Right lobe of liver (tissue), 4 donors: ENCODE measurements around the gene RPL6.

ENCODE experiments used
- POLR2A ChIP-seq: fragments of 450-650 bp; IDR thresholded peaks from one replicate; pipeline ENCODE4 v1.6.1; 2017; ENCODE audit warnings: antibody characterized with exemption, mild to moderate bottlenecking
- TF ChIP-seq, protein P1 (sequence below), 4 donors: fragments of 200-600 bp in 3 of 4; fragments of 450-650 bp in 1 of 4; IDR thresholded peaks; one replicate each; pipeline versions ENCODE4 v1.5.1 to v1.8.0; 2016 to 2022; ENCODE audit warnings: antibody characterized with exemption in 4 of 4, mild to moderate bottlenecking in 2 of 4
- donor health status: DM: no; HTN: no; CAD: no.
- donor health status: DM: no; HTN: no; CAD: no.
- donor health status: DM: no; HTN: yes; CAD: no.

DNA sequence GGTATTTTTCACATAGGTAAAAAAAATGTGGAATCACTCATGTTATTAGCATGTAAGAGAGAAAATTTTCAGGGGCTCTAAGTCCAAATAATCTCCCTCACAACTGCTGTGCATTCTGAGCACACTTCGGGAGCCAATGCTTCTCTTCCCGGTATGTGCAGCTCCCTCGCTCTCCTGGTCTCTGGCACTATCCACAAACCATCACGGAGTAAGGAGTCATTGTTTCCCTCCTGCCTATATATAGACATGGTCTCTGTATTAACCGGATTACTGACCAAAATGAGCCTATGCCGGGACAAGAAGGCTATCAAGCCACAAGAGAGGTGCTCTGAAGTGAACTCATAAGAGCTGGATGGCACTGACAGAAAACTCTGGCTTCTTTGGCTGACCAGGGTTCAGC is 40.5 kb downstream of the RPL6 start:
- TF ChIP-seq, protein P1, sequence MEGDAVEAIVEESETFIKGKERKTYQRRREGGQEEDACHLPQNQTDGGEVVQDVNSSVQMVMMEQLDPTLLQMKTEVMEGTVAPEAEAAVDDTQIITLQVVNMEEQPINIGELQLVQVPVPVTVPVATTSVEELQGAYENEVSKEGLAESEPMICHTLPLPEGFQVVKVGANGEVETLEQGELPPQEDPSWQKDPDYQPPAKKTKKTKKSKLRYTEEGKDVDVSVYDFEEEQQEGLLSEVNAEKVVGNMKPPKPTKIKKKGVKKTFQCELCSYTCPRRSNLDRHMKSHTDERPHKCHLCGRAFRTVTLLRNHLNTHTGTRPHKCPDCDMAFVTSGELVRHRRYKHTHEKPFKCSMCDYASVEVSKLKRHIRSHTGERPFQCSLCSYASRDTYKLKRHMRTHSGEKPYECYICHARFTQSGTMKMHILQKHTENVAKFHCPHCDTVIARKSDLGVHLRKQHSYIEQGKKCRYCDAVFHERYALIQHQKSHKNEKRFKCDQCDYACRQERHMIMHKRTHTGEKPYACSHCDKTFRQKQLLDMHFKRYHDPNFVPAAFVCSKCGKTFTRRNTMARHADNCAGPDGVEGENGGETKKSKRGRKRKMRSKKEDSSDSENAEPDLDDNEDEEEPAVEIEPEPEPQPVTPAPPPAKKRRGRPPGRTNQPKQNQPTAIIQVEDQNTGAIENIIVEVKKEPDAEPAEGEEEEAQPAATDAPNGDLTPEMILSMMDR (IDR thresholded peaks at IDR 0.05) = no peak
- TF ChIP-seq POLR2A = no peak
